GM12872 (cell line): ENCODE measurements around the gene RSPH6A.

Experiments used
- TF ChIP-seq, protein P1 (sequence below): IDR thresholded peaks from 3 replicates; pipeline ENCODE4 v1.5.1; 2011; ENCODE audit warnings: low read depth, mild to moderate bottlenecking, low read length, moderate library complexity; ENCODE audit not compliant: insufficient read depth

RSPH6A gene

DNA sequence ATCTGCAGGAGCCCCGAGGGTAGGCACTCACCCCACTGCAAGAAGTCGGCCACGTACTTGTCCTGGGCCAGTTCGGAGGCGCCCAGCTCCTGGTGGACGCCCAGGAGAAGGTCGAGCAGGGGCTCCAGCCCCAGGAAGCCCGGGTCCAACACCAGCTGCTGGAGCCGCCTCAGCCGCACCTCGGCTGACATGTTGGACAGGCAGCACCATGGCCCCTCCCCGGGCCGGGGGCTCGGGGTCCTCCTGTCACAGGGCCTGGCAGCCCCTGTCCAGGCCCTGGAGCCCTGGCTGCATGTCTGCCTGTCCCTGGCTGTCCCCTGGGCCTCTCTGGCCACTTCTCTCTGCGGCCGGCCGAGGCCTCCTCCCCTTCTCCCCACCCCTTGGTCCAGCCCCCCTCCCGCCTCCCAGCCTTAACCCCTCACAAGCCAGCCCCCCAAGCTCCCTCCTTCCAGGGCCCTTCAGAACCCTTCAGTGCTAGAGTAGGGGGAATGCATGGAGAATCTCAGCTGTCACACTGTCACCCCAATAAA is 32.9 kb downstream of the RSPH6A start, which contains the start of gene DMPK:
Gene DMPK (minus strand): TSS at position 329 of the 530 bp plus-strand sequence. CDS start 138 bp downstream, at position 191.
- TF ChIP-seq, protein P1, sequence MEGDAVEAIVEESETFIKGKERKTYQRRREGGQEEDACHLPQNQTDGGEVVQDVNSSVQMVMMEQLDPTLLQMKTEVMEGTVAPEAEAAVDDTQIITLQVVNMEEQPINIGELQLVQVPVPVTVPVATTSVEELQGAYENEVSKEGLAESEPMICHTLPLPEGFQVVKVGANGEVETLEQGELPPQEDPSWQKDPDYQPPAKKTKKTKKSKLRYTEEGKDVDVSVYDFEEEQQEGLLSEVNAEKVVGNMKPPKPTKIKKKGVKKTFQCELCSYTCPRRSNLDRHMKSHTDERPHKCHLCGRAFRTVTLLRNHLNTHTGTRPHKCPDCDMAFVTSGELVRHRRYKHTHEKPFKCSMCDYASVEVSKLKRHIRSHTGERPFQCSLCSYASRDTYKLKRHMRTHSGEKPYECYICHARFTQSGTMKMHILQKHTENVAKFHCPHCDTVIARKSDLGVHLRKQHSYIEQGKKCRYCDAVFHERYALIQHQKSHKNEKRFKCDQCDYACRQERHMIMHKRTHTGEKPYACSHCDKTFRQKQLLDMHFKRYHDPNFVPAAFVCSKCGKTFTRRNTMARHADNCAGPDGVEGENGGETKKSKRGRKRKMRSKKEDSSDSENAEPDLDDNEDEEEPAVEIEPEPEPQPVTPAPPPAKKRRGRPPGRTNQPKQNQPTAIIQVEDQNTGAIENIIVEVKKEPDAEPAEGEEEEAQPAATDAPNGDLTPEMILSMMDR = no peak

DNA sequence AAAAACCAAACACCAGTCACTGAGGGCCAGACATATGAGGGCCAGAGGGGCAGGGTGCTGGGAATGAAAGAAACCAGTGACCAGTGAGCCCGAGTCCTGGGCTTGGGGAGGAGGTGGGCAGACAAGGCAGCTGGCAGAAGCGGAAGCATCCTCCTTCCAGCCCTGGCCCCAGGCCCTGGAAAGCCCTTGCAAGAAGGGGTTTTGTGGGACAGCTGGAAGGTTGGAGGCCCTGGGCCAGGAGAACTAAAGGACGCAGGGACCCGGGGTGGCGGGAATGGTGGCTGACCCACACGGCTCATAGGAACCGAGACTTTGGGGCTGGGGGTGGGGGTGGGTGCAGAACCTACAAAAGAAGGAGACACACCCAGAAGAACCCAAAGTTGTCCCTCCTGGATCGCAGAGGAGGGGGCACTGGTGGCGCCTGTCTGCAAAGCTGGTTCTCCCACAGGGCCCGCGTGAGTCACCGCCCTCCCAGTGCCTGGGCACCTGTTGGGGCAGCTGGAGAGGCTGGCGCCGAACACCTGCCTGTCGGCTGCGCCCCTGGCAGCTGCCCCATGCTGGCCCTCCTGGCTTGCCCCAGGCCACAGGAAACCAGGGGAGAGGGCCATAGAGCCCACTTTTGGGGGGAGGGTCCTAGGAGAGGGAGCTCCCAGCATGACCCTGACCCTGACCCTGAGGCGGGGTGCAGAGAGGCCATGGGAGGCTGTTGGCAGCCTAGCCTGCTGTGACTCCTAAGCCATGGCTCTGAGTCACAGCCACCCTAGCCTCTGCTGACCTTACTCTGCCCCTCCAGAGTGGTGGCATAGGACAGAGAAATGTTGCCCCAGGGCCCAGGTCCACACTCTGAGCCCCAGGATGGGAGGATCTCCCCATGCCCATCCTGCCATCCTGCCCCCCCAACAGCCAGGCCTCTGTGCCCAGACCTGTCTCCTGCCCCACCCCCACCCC is 33.6 kb downstream of the RSPH6A start:
- TF ChIP-seq, protein P1 = no peak

DNA sequence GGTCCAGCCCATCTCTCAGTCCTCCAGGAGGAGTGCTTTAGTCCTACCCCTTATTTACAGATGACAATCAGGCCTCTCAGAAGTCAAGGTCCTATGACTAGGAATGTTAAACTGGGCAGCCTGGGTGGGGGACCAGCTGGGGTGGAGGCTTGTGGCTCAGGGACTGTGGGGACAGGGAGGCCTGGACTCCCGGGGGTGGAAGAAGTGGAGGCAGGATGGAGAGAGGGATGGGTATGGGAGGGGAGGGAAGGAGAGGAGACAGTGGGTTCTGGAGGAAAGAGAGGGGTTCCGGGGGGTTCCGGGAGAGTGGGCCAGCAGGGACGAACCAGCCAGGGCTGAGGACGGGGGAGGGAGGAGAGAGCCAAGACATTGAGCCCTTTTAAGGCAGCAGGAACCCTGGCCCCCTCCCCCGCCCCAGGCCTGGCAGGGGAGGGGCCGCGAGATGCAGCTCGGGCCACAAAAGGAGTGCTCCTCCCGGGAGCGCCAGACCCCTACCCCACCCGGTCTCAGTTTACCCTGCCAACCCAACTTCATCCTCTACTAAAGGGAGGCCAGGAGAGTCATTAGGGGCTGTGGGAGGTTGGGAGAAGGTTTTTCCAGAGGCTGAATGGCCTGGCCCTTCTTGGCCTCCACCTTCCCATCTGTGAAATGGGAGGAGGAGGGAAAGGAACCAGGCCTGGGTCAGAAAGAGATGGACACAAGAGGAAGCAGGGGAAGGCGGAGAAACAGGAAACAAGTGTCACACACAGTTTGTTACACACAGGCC is 34.5 kb downstream of the RSPH6A start:
- TF ChIP-seq, protein P1 = no peak

DNA sequence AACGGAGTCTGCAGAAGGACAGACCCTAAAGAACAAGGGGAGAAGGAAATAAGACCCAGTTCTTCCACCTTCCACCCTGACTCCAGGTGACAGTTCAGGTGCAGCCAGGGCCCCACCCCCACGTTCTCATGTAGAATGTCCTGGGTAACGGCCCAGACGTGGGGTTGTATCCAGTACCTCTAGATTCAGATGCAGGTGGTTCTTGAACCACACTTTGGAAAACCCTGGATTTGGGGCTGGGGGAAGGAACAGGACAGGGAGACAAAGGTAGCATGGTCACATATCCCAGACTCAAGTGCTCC is 35.0 kb downstream of the RSPH6A start:
- TF ChIP-seq, protein P1 = no peak

DNA sequence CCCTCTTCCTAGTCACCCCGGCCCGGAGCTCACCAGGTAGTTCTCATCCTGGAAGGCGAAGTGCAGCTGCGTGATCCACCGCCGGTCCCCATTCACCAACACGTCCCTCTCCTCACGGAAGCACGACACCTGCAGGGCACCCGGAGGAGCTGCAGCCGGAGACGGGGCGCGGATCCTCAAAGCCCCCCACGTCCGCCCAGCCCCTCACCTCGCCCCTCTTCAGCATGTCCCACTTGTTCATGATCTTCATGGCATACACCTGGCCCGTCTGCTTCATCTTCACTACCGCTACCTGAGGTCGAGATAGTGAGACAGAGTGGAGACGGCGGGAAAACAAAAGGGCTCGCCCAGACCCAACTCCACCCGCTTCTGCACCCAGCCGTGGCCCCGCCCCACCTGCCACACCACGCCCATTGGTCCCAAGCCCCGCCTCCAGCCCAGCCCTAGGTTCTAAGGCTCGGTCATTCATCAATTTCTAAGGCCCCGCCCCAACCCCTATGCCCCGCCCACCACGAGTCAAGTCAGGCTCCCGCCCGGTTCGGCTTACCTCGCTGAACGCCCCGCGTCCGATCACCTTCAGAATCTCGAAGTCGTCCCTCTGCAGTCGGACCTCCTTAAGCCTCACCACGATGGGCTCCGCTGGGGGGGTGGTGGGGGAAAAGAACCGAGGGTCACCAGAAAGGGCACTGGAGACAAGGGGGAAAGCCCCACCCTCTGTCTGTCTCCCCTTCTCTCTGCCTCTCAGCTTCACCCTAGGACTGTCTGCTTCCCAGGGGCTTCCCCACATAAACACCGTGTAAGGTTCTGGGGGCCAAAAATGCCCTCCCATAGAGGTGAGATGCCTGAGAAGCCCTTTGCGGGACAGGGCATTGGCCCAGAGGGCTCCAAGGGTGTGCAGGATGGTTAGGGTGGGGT is 35.6 kb downstream of the RSPH6A start:
- TF ChIP-seq, protein P1 = peak; percentile 82

DNA sequence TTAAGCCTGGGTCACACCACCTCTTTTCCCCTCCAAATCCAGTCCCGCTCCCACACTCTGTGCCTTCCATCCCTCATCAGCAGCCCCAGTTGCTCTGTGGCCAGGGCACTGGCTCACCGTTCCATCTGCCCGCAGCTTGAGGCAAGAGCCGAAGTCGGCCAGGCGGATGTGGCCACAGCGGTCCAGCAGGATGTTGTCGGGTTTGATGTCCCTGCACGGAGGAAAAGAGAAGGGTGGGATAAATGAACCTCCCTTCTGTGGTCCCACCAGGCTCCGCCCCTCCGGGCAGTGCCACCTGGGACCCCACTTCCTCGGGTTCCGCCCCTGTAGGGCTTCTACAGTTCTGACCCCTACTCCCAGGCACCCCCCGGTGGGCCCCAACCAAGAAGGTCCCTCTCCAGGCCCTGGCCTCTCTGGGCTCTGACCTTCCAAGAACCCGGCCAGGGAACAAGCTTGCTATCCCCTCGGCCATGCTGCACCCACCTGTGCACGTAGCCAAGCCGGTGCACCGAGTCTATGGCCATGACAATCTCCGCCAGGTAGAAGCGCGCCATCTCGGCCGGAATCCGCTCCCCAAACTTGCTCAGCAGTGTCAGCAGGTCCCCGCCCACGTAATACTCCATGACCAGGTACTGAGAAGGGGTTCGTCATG is 37.0 kb downstream of the RSPH6A start:
- TF ChIP-seq, protein P1 = no peak
